Lower lobe of right lung (tissue), 2 donors: ENCODE data around the gene ATAD3A. TPM values are rescaled to one million over a fixed set of nuclear protein-coding genes. Genes with fewer than 3 reads are reported as not detected.
A peak's percentile ranks its signal among the peaks of the same experiment; 100 is the strongest.
"Not testable (repeated sequence)": the region's sequence is repeated elsewhere in the genome, so short reads cannot be mapped to it uniquely, and the experiment has no call there.

Source experiments
- ATAC-seq, 2 donors: fragments of 200-7000 bp; cut with Tn5 transposase; one replicate each; pipeline ENCODE4 v1.9.1; 2020 to 2022; ENCODE audit warnings: mild to moderate bottlenecking in 2 of 2, moderate library complexity in 2 of 2
- DNase-seq: peaks from one replicate; pipeline ENCODE4 v3.0.0-alpha.2; 2020
- H3K27ac ChIP-seq: fragments of 200-600 bp; one replicate; pipeline ENCODE4 v1.8.0; 2022
- H3K27me3 ChIP-seq: fragments of 200-600 bp; one replicate; pipeline ENCODE4 v1.8.0; 2022; ENCODE audit warnings: low read depth
- H3K36me3 ChIP-seq: fragments of 200-600 bp; one replicate; pipeline ENCODE4 v1.8.0; 2022; ENCODE audit warnings: mild to moderate bottlenecking
- H3K4me1 ChIP-seq: fragments of 200-600 bp; one replicate; pipeline ENCODE4 v1.8.0; 2022
- H3K4me3 ChIP-seq: fragments of 200-600 bp; one replicate; pipeline ENCODE4 v1.8.0; 2022; ENCODE audit warnings: mild to moderate bottlenecking
- H3K9me3 ChIP-seq: fragments of 200-600 bp; one replicate; pipeline ENCODE4 v1.8.0; 2022
- intact Hi-C: fragments of 100-400 bp; cut with DNase I; formaldehyde crosslinking; loops from one replicate; pipeline ENCODE4 v1.11.0; 2022
- total RNA-seq: library from RNA; stranded (reverse); fragmentation: NEBNext Ultra II Directional; extraction: Animal tissue kit (Norgen Biotek cat#: 25700); gene quantifications from one replicate; pipeline ENCODE4 v1.2.1, GENCODE V29; 2021
- TF ChIP-seq, protein P1 (sequence below): fragments of 200-600 bp; IDR thresholded peaks from one replicate; pipeline ENCODE4 v1.8.0; 2022; ENCODE audit warnings: antibody characterized with exemption, mild to moderate bottlenecking
- donor health status: DM: no; HTN: yes; CAD: no; lungs with severe emphysema.

Gene ATAD3A
- total RNA-seq, 1 donor from 2014 or later, result 14.1 TPM

DNA sequence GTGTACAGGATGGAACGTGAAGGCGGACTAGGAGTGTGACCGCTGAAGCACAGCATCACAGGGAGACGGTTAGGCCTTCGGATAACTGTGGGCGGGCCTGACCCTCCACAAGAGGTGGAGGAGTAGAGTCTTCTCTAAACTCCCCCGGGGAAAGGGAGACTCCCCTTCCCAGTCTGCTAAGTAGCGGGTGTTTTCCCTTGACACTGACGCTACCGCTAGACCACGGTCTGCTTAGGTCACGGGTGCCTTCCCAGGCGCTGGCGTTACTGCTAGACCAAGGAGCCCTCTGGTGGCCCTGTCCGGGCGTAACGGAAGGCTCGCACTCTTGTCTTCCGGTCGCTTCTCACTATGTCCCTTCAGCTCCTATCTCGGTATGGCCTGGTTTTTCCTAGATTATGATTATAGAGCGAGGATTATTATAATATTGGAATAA, 6.6 kb upstream of the ATAD3A start:
- intact Hi-C loops, H3K36me3 ChIP-seq, H3K9me3 ChIP-seq, H3K4me1 ChIP-seq, H3K27me3 ChIP-seq: not testable (repeated sequence)
- Histone ChIP-seq H3K4me3 (peak overlapping the region; percentile 32), H3K27ac (peak overlapping the region; percentile 84)
- TF ChIP-seq, protein P1, sequence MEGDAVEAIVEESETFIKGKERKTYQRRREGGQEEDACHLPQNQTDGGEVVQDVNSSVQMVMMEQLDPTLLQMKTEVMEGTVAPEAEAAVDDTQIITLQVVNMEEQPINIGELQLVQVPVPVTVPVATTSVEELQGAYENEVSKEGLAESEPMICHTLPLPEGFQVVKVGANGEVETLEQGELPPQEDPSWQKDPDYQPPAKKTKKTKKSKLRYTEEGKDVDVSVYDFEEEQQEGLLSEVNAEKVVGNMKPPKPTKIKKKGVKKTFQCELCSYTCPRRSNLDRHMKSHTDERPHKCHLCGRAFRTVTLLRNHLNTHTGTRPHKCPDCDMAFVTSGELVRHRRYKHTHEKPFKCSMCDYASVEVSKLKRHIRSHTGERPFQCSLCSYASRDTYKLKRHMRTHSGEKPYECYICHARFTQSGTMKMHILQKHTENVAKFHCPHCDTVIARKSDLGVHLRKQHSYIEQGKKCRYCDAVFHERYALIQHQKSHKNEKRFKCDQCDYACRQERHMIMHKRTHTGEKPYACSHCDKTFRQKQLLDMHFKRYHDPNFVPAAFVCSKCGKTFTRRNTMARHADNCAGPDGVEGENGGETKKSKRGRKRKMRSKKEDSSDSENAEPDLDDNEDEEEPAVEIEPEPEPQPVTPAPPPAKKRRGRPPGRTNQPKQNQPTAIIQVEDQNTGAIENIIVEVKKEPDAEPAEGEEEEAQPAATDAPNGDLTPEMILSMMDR, result peak; percentile 18
- DNase-seq (peak; percentile 63), ATAC-seq (peak; percentile 46 to 54)

DNA sequence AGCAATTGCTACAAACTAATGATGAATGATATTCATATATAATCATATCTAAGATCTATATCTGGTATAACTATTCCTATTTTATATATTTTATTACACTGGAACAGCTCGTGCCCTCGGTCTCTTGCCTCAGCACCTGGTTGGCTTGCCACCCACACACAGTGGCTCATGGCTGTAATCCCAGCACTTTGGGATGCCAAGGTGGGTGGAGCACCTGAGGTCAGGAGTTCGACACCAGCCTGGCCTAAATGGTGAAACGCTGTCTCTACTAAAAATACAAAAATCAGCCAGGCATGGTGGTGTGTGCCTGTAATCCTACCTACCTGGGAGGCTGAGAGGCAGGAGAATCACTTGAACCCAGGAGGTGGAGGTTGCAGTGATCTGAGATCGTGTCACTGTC, 6.2 kb upstream of the ATAD3A start:
- intact Hi-C loops, result not testable (repeated sequence)
- peak overlapping the region; percentile 84 for H3K27ac ChIP-seq

DNA sequence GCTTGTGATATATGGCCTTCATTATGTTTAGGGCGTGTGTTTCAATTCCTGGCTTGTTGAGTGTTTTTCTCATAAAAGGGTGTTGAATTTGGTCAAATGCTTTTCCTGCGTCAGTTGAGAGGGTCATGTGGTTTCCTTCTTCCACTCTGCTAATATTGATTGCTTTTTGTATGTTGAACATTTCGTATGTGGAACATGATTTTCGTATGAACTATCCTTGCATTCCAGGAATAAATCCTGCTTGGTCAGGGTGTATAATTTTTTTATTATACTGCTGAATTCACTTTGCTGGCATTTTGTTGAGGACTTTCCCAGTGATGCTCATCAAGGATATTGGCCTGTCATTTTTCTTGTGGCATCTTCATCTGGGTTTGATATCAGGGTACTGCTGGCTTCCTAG, 4.7 kb upstream of the ATAD3A start:
- Histone ChIP-seq H3K4me1 (peaks cover 16% of the 10 kb centered on the region), H3K27me3 (no peaks in the 10 kb centered on the region), H3K9me3 (no peaks in the 10 kb centered on the region), H3K4me3 (no peak overlapping the region), H3K36me3 (no peaks in the 10 kb centered on the region), H3K27ac (no peak overlapping the region)
- TF ChIP-seq, protein P1, result no peak
- ATAC-seq (no peak), DNase-seq (no peak)
- intact Hi-C loops, result no loop called here

More for the DNA sequence above, 6.2 kb upstream of the ATAD3A start:
- DNase-seq, H3K36me3 ChIP-seq, H3K27me3 ChIP-seq, H3K9me3 ChIP-seq, ATAC-seq, H3K4me3 ChIP-seq: not testable (repeated sequence)
- peaks cover 11% of the 10 kb centered on the region for H3K4me1 ChIP-seq

DNA sequence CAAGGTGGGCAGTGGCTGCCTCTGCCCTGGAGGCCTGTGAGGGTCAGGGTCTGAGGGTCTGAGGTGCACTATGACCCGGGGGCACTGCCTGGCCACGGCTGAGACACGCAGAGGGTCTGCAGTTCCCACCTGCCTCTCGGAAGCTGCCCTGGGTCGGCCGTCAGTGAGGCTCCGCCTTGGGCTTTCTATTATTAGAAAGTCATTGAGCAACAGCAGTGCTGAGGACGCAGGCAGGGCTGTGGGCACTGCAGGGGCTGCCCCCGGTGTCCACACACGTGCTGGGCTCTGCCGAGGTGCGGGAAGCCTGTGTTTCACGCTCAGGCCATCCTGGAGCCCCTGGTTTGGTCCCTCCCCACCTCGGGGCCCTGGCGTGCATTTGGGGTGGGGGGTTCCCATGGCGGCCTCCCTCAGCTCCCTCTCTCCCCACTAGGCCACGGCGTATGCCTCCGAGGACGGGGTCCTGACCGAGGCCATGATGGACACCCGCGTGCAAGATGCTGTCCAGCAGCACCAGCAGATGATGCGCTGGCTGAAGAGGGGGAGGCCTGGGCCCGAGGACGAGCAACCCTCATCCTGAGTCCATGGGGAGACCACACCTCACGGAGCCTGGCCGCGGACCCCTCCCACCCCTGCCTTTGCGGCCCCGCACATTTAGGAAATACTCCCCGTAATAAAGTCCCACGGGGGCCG, 3.0 kb upstream of the ATAD3A start:
- peak in 1 of 2 donors; percentile 2 for ATAC-seq
- H3K36me3 ChIP-seq, intact Hi-C loops, H3K4me3 ChIP-seq, DNase-seq, H3K27me3 ChIP-seq, H3K27ac ChIP-seq, H3K9me3 ChIP-seq: not testable (repeated sequence)
- peaks cover 16% of the 10 kb centered on the region for H3K4me1 ChIP-seq

DNA sequence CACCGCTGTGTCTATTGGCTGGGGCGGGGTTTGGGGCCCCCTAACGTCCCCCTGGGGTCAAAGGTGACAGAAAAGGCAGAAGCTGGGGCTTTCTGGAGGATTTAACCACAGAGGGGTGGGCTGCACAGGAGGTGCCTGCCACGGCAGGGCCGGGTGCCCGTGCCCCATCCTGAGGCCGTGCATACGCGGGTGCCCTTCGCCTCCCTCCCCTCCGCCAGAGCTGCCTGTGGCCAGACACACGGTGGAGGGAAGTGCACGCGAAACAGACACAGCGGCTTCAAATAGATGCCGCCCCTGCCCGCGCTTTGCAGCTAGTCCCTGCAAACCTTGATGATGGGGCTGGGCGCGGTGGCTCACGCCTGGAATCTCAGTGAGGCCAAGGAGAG, 2.5 kb upstream of the ATAD3A start:
- H3K27ac ChIP-seq, H3K36me3 ChIP-seq, H3K4me3 ChIP-seq, H3K9me3 ChIP-seq, DNase-seq, H3K27me3 ChIP-seq, intact Hi-C loops, ATAC-seq: not testable (repeated sequence)
- peaks cover 16% of the 10 kb centered on the region for H3K4me1 ChIP-seq

DNA sequence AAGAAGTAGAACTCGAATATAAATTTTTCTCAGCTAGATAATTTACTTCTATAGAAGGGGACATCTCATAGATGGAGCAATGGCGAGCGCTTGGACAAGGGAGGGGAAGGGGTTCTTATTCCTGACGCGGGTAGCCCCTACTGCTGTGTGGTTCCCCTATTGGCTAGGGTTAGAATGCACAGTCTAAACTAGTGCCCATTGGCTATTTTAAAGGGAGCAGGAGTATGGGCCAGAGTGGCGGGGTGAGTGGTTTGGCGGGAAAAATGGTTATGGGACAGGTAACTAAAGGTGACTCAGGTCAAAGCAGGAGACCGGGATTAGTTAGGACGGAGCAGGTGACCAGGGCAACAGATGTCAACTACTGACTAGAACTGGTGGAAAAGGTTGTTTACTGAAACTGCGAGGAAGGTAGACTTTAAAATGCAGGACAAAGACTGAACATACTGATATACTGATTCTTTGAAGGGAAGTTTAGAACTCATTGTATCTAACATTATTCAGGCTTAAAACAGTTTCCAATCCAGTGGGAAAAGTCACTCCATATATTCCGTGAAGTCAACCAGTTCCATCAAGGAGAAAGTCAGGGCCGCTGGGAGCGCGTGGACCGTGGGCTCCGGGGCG, 940 bp upstream of the ATAD3A start:
- no peak for DNase-seq

DNA sequence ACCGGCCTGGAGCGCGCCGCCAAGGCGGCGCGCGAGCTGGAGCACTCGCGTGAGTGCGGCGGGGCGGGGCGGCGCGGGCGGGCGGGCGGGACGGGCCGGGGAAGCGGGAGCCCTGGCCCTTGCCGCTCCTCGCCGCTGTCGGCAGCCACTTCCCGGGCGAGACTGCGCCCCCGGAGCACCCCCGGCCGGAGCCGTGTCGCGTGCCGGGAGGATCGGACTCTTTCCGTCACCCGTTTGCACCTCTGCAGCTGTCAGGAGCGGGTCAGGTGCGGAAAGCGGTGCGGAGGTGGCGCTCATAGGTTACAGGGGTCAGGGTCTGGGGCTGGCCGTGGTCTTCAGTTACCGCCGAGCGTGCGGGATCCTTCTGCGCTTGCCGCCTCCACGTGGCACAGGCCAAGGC, 463 bp downstream of the ATAD3A start:
- ATAC-seq, result not testable (repeated sequence)

More for the DNA sequence above, 940 bp upstream of the ATAD3A start:
- H3K4me3 ChIP-seq, result peak overlapping the region; percentile 97
- H3K27me3 ChIP-seq, result no peaks in the 10 kb centered on the region
- intact Hi-C loops, result no loop called here
- ATAC-seq, result peak in 1 of 2 donors; percentile 25
- H3K27ac ChIP-seq, result peak overlapping the region; percentile 96
- TF ChIP-seq, protein P1, result no peak
- H3K4me1 ChIP-seq, result peaks cover 8% of the 10 kb centered on the region
- no peaks in the 10 kb centered on the region for H3K9me3 ChIP-seq
- H3K36me3 ChIP-seq, result no peaks in the 10 kb centered on the region

DNA sequence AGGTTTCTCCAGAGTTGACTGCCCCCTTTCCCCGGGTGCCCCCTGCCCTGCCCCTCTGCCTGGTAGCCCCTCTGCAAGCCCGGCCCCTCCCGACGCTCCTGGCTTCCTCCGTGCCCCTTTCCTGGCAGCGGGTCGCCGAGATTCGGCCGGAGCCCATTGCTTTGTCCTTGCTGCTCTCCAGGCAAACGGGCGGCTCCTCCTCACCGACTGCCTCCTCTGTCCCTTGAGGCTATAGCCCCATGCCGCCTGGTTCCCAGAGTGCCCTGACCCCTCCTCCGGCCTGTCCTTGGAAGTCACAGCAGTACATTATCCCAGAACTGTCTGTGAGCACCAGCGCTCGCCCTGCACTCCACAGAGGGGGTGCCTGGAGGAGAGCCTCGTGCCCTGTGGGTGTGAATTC, 1.7 kb downstream of the ATAD3A start:
- H3K9me3 ChIP-seq, H3K27ac ChIP-seq, ATAC-seq, H3K4me3 ChIP-seq, H3K36me3 ChIP-seq, H3K27me3 ChIP-seq, H3K4me1 ChIP-seq, intact Hi-C loops, DNase-seq: not testable (repeated sequence)

More for the DNA sequence above, 463 bp downstream of the ATAD3A start:
- peak overlapping the region; percentile 97 for H3K4me3 ChIP-seq
- H3K27me3 ChIP-seq, H3K9me3 ChIP-seq, H3K36me3 ChIP-seq, H3K4me1 ChIP-seq, DNase-seq, intact Hi-C loops: not testable (repeated sequence)
- peak overlapping the region; percentile 18 for H3K27ac ChIP-seq

DNA sequence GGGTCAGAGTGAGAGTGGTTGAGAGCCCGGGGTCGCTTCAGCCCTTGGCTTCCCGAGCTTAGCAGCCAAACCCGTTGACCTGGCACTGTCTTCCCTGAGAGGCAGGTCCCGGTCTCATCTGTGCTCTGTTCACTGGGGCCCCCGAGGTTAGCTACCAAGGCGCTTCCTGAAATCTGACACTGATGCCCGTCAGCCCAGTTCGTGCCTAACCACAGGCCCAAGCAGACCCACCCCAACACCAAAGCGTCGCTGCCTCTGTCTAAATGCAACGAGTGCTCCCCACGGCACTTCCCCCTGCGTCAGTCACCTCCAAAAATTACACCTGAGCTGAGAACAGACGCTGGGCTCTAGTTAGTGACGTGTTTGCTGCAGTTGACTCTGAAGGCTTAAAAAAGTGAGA, 2.4 kb downstream of the ATAD3A start:
- H3K4me3 ChIP-seq, H3K4me1 ChIP-seq, DNase-seq, H3K9me3 ChIP-seq, H3K27ac ChIP-seq, ATAC-seq, H3K27me3 ChIP-seq, intact Hi-C loops: not testable (repeated sequence)
- H3K36me3 ChIP-seq, result peaks cover 12% of the 10 kb centered on the region

DNA sequence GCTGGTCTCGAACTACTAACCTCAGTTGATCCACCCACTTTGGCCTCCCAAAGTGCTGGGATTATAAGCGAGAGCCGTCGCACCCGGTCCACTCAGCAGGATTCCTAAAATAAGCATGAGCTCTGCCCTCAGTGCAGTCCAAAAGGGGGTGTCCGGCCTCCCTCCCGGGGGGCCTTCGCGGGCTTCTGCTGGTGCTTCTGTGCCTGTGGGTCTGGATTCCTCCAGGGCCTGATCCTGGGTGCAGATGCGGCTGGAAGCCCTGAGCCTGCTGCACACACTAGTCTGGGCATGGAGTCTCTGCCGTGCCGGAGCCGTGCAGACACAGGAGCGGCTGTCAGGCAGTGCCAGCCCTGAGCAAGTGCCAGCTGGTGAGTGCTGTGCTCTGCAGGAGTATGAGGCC, 5.0 kb downstream of the ATAD3A start:
- ATAC-seq, H3K27me3 ChIP-seq, DNase-seq, H3K27ac ChIP-seq, H3K9me3 ChIP-seq, intact Hi-C loops, H3K4me3 ChIP-seq, H3K4me1 ChIP-seq: not testable (repeated sequence)
- peaks cover 31% of the 10 kb centered on the region for H3K36me3 ChIP-seq
